Hepatocyte (in vitro differentiated cells): ENCODE measurements around the gene KIRREL1. TPM values are rescaled to one million over a fixed set of nuclear protein-coding genes. Genes with fewer than 3 reads are reported as not detected.

ENCODE experiments used
- DNase-seq: peaks from one replicate; pipeline ENCODE4 v3.0.0-alpha.2; 2016; ENCODE audit warnings: low spot score
- H2AFZ ChIP-seq: fragments of 200-600 bp; sonication (generic); 2 replicates; pipeline ENCODE4 v1.6.0; 2016; ENCODE audit warnings: antibody characterized with exemption, mild to moderate bottlenecking
- H3K27ac ChIP-seq: fragments of 200-600 bp; sonication (generic); 2 replicates; pipeline ENCODE4 v1.5.1; 2016; ENCODE audit warnings: mild to moderate bottlenecking
- H3K27me3 ChIP-seq: fragments of 200-600 bp; sonication (generic); 2 replicates; pipeline ENCODE4 v1.6.1; 2016
- H3K36me3 ChIP-seq: fragments of 200-600 bp; sonication (generic); replicated peaks from 2 replicates; pipeline ENCODE4 v1.5.1; 2016; ENCODE audit warnings: low read depth; ENCODE audit not compliant: insufficient read depth
- H3K4me1 ChIP-seq: fragments of 200-600 bp; sonication (generic); 2 replicates; pipeline ENCODE4 v1.5.1; 2016; ENCODE audit warnings: mild to moderate bottlenecking, moderate library complexity; ENCODE audit not compliant: insufficient read depth
- H3K4me2 ChIP-seq: fragments of 200-600 bp; sonication (generic); 2 replicates; pipeline ENCODE4 v1.6.0; 2016
- H3K4me3 ChIP-seq: fragments of 200-600 bp; sonication (generic); 2 replicates; pipeline ENCODE4 v1.5.1; 2016; ENCODE audit warnings: mild to moderate bottlenecking
- H3K79me2 ChIP-seq: fragments of 200-600 bp; sonication (generic); 2 replicates; pipeline ENCODE4 v1.6.0; 2017; ENCODE audit warnings: mild to moderate bottlenecking
- H3K9me2 ChIP-seq: fragments of 200-600 bp; sonication (generic); replicated peaks from 2 replicates; pipeline ENCODE4 v1.6.0; 2017; ENCODE audit warnings: mild to moderate bottlenecking; ENCODE audit not compliant: insufficient read depth
- H3K9me3 ChIP-seq: fragments of 200-600 bp; sonication (generic); 2 replicates; pipeline ENCODE4 v1.5.1; 2016; ENCODE audit warnings: low read depth, mild to moderate bottlenecking
- H4K20me1 ChIP-seq: fragments of 200-600 bp; sonication (generic); 2 replicates; pipeline ENCODE4 v1.6.0; 2016; ENCODE audit warnings: mild to moderate bottlenecking; ENCODE audit not compliant: insufficient read depth, poor library complexity, severe bottlenecking
- EZH2 ChIP-seq: fragments of 200-600 bp; sonication (generic); IDR thresholded peaks from 2 replicates; pipeline ENCODE4 v1.6.1; 2016; ENCODE audit warnings: antibody characterized with exemption, mild to moderate bottlenecking, borderline replicate concordance
- EZH2phosphoT487 ChIP-seq: fragments of 200-600 bp; sonication (generic); IDR thresholded peaks from one replicate; pipeline ENCODE4 v1.6.1; 2018; ENCODE audit warnings: antibody characterized with exemption, mild to moderate bottlenecking, low read depth, moderate library complexity; ENCODE audit not compliant: unreplicated experiment, severe bottlenecking
- WGBS: methylation state at CpG from one replicate; pipeline ENCODE4 v1.1.6; 2016; ENCODE audit warnings: low lambda C conversion rate; ENCODE audit errors: missing lambda C conversion rate; 5-methylcytosine and 5-hydroxymethylcytosine counted together
- polyA plus RNA-seq: library from polyadenylated mRNA; unstranded; fragments of >200 nt; fragmentation: Nextera tagmentation; extraction: Ambion mirVana; gene quantifications from 2 replicates; pipeline ENCODE4 v1.2.1, GENCODE V29; 2016
- total RNA-seq: library from RNA; depleted of rRNA; stranded (reverse); fragments of >200 nt; gene quantifications from 2 replicates; pipeline ENCODE4 v1.2.3, GENCODE V29; 2014
- TF ChIP-seq, protein P1 (sequence below): fragments of 200-600 bp; sonication (generic); IDR thresholded peaks from 2 replicates; pipeline ENCODE4 v1.5.1; 2016; ENCODE audit warnings: antibody characterized with exemption, mild to moderate bottlenecking; ENCODE audit not compliant: poor library complexity

The KIRREL1 gene
- total and polyA plus RNA-seq, 2 experiments from 2014 or later = 20.4 to 47.1 TPM

DNA sequence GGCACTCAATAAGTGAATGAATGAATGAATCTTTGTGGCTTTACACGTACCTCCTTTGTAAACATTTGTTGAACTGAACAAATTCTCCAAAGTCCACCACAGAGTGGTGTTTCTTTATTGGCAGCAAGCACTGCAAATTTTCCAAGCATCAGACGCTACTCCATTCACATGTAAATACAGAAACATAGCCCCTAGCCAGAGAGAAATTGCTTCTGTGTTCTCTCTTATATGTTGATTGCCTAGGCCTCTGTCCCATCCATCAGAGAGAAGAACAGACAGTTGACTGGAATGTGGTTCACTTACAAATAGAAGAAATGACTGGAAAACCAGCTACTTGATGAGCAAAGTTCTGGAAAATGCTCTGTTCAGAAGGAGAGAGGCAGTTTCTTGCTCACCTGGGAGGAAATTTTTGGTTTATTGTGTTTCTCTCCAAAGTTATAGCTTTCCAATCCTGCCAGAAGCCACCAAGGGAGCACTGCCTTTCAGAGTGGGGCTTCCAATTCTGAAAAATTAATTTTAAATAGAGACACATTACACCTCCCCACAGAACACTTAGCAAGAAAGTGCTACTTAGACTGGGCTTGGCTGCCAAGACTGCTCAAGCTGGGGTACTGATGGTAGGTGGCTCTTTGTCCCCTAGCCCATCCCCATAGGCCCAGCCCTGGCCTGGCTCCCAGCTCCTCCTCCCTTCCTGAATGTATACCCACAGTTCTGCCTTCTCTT lies 18.1 kb upstream of the KIRREL1 start:
- no peaks in the 10 kb centered on the region for H3K79me2 ChIP-seq
- DNase-seq = no peak
- no peaks in the 10 kb centered on the region for H3K9me2 ChIP-seq
- H3K4me2 ChIP-seq = no peak overlapping the region
- H3K36me3 ChIP-seq = no peaks in the 10 kb centered on the region
- H3K27me3 ChIP-seq = no peaks in the 10 kb centered on the region
- H2AFZ ChIP-seq = no peak overlapping the region
- WGBS = 45% methylated on average over 2 of the region's 2 CpGs
- no peaks in the 10 kb centered on the region for H3K4me1 ChIP-seq
- H3K27ac ChIP-seq = no peak overlapping the region
- no peak overlapping the region for H3K4me3 ChIP-seq
- TF ChIP-seq EZH2 = no peak
- TF ChIP-seq, protein P1, sequence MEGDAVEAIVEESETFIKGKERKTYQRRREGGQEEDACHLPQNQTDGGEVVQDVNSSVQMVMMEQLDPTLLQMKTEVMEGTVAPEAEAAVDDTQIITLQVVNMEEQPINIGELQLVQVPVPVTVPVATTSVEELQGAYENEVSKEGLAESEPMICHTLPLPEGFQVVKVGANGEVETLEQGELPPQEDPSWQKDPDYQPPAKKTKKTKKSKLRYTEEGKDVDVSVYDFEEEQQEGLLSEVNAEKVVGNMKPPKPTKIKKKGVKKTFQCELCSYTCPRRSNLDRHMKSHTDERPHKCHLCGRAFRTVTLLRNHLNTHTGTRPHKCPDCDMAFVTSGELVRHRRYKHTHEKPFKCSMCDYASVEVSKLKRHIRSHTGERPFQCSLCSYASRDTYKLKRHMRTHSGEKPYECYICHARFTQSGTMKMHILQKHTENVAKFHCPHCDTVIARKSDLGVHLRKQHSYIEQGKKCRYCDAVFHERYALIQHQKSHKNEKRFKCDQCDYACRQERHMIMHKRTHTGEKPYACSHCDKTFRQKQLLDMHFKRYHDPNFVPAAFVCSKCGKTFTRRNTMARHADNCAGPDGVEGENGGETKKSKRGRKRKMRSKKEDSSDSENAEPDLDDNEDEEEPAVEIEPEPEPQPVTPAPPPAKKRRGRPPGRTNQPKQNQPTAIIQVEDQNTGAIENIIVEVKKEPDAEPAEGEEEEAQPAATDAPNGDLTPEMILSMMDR = no peak
- no peak for TF ChIP-seq EZH2phosphoT487
- no peaks in the 10 kb centered on the region for H4K20me1 ChIP-seq
- H3K9me3 ChIP-seq = no peaks in the 10 kb centered on the region

DNA sequence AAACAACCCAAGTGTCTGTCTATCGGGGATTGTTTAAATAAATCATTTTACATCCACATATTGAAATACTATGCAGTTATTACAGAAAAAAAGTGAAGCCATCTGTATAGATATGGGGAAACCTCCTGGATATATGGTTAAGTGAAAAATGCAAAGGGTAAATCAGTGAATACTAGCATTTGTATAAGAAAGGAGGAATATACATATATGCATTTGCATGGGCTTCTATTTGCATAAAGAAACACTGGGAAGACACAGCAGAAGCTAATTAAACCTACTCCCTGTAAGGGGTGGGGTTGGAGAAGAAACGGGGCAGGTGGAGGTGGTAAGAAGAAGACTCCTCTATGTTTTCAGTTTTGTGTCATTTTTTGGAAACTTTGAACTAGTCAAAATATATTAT lies 16.6 kb upstream of the KIRREL1 start:
- Histone ChIP-seq H3K4me2 (no peak overlapping the region), H3K27ac (no peak overlapping the region), H3K9me2 (no peaks in the 10 kb centered on the region), H4K20me1 (no peaks in the 10 kb centered on the region), H3K36me3 (no peaks in the 10 kb centered on the region), H3K79me2 (no peaks in the 10 kb centered on the region), H3K27me3 (peaks cover 4% of the 10 kb centered on the region), H2AFZ (no peak overlapping the region), H3K4me1 (no peaks in the 10 kb centered on the region), H3K9me3 (no peaks in the 10 kb centered on the region), H3K4me3 (no peak overlapping the region)
- TF ChIP-seq, protein P1 = no peak
- TF ChIP-seq EZH2 = no peak
- TF ChIP-seq EZH2phosphoT487 = no peak
- DNase-seq = no peak
- 87% methylated on average over 2 of the region's 2 CpGs for WGBS

GRCh38 chr1:157978586-157979403 lies 14.7 kb upstream of the KIRREL1 start:
- Histone ChIP-seq H4K20me1 (no peaks in the 10 kb centered on the region), H3K9me2 (no peaks in the 10 kb centered on the region), H3K9me3 (no peaks in the 10 kb centered on the region), H3K79me2 (no peaks in the 10 kb centered on the region), H3K27ac (no peak overlapping the region), H3K27me3 (peaks cover 4% of the 10 kb centered on the region), H3K4me2 (no peak overlapping the region), H3K4me1 (no peaks in the 10 kb centered on the region), H2AFZ (no peak overlapping the region), H3K36me3 (no peaks in the 10 kb centered on the region), H3K4me3 (no peak overlapping the region)
- WGBS = 68% methylated on average over 35 of the region's 38 CpGs
- DNase-seq = no peak
- TF ChIP-seq, protein P1 = no peak
- TF ChIP-seq EZH2 (no peak), EZH2phosphoT487 (no peak)
